ENCODE measurements around the gene CYP2F1.

GRCh38 chr19:41159881-41160280 lies 45.6 kb downstream of the CYP2F1 start:
- TF ChIP-seq CTCF (IDR thresholded peaks at IDR 0.05) = no peak
- TF ChIP-seq EP300 (IDR thresholded peaks at IDR 0.05) = no peak
